Colon (tissue), 2 donors: ENCODE results near the gene ISYNA1.

Experiments used
- FAIRE-seq: peaks from 2 replicates; lab custom pipeline; 2012; peaks lifted over from hg19 to GRCh38; lab: Jason Lieb, UNC
- donor health status: control.
- donor health status: control.

The ISYNA1 gene

GRCh38 chr19:18392417-18392816, 45.5 kb downstream of the ISYNA1 start:
- no peak for FAIRE-seq

GRCh38 chr19:18391509-18392075, 46.3 kb downstream of the ISYNA1 start:
- FAIRE-seq, result no peak

- FAIRE-seq, result no peak
Observed at GRCh38 chr19:18390065-18390907, 47.6 kb downstream of the ISYNA1 start.

GRCh38 chr19:18389726-18390064, 48.2 kb downstream of the ISYNA1 start:
- FAIRE-seq, result no peak

- no peak for FAIRE-seq
Observed at GRCh38 chr19:18388960-18389725, 48.8 kb downstream of the ISYNA1 start.

- no peak for FAIRE-seq
Observed at GRCh38 chr19:18388100-18388959, 49.6 kb downstream of the ISYNA1 start.

GRCh38 chr19:18386543-18387271, 51.2 kb downstream of the ISYNA1 start:
- FAIRE-seq, result no peak

GRCh38 chr19:18385675-18386542, 52.0 kb downstream of the ISYNA1 start, which contains the start of gene GDF15:
GDF15 (plus strand) TSS chr19:18386158; CDS start chr19:18386190, 32 bp downstream.
- no peak for FAIRE-seq

GRCh38 chr19:18385359-18385674, 52.6 kb downstream of the ISYNA1 start:
- no peak for FAIRE-seq

- no peak for FAIRE-seq
Observed at GRCh38 chr19:18384775-18385174, 53.2 kb downstream of the ISYNA1 start.
